ENCODE data around the gene NCAPG2.

DNA sequence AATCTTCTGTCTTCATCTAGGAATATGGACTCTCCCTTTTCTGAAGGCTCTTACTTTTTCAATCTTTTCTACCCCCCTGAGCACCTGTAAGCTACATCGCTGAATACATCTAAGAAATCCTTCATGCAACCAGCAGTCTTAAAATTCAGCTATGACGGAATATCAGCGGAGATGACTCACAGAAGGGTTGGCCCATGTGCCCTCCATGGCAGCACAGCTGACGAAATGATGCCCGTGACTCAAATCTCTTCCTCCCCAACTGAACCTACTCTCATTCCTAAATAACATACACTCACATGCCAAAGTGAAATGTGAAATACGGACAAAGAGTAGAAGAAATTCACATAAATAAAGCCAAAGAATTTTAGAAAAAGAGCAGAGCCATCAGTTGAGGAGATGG lies 30.3 kb upstream of the NCAPG2 start:
- TF ChIP-seq, protein P1, sequence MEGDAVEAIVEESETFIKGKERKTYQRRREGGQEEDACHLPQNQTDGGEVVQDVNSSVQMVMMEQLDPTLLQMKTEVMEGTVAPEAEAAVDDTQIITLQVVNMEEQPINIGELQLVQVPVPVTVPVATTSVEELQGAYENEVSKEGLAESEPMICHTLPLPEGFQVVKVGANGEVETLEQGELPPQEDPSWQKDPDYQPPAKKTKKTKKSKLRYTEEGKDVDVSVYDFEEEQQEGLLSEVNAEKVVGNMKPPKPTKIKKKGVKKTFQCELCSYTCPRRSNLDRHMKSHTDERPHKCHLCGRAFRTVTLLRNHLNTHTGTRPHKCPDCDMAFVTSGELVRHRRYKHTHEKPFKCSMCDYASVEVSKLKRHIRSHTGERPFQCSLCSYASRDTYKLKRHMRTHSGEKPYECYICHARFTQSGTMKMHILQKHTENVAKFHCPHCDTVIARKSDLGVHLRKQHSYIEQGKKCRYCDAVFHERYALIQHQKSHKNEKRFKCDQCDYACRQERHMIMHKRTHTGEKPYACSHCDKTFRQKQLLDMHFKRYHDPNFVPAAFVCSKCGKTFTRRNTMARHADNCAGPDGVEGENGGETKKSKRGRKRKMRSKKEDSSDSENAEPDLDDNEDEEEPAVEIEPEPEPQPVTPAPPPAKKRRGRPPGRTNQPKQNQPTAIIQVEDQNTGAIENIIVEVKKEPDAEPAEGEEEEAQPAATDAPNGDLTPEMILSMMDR (conservative IDR thresholded peaks at IDR 0.05; ENCODE audit: low read depth in 2 of 2): no peak
- no peak for TF ChIP-seq EZH2 (IDR thresholded peaks at IDR 0.05; ENCODE audit: low read depth, unreplicated experiment)
- no peak for TF ChIP-seq STAT1 (IDR thresholded peaks at IDR 0.05; ENCODE audit: unreplicated experiment)
- no peak for TF ChIP-seq POLR2AphosphoS5 (IDR thresholded peaks at IDR 0.05; ENCODE audit: low read depth)
- TF ChIP-seq, protein P2, sequence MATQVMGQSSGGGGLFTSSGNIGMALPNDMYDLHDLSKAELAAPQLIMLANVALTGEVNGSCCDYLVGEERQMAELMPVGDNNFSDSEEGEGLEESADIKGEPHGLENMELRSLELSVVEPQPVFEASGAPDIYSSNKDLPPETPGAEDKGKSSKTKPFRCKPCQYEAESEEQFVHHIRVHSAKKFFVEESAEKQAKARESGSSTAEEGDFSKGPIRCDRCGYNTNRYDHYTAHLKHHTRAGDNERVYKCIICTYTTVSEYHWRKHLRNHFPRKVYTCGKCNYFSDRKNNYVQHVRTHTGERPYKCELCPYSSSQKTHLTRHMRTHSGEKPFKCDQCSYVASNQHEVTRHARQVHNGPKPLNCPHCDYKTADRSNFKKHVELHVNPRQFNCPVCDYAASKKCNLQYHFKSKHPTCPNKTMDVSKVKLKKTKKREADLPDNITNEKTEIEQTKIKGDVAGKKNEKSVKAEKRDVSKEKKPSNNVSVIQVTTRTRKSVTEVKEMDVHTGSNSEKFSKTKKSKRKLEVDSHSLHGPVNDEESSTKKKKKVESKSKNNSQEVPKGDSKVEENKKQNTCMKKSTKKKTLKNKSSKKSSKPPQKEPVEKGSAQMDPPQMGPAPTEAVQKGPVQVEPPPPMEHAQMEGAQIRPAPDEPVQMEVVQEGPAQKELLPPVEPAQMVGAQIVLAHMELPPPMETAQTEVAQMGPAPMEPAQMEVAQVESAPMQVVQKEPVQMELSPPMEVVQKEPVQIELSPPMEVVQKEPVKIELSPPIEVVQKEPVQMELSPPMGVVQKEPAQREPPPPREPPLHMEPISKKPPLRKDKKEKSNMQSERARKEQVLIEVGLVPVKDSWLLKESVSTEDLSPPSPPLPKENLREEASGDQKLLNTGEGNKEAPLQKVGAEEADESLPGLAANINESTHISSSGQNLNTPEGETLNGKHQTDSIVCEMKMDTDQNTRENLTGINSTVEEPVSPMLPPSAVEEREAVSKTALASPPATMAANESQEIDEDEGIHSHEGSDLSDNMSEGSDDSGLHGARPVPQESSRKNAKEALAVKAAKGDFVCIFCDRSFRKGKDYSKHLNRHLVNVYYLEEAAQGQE (IDR thresholded peaks at IDR 0.05; ENCODE audit: unreplicated experiment): no peak
- no peak for TF ChIP-seq JUNB (IDR thresholded peaks at IDR 0.05; ENCODE audit: unreplicated experiment)
- no peak for TF ChIP-seq ZNF331 (CRISPR knock-in tag; IDR thresholded peaks at IDR 0.05; ENCODE audit: low read depth)
- no peak for TF ChIP-seq CREB1 (CRISPR knock-in tag; IDR thresholded peaks at IDR 0.05; ENCODE audit: low read depth)
- no peak for TF ChIP-seq EZH2phosphoT487 (IDR thresholded peaks at IDR 0.05; ENCODE audit: unreplicated experiment)
- no peak for TF ChIP-seq NANOG (IDR thresholded peaks at IDR 0.05; ENCODE audit: borderline replicate concordance)
- TF ChIP-seq, protein P3, sequence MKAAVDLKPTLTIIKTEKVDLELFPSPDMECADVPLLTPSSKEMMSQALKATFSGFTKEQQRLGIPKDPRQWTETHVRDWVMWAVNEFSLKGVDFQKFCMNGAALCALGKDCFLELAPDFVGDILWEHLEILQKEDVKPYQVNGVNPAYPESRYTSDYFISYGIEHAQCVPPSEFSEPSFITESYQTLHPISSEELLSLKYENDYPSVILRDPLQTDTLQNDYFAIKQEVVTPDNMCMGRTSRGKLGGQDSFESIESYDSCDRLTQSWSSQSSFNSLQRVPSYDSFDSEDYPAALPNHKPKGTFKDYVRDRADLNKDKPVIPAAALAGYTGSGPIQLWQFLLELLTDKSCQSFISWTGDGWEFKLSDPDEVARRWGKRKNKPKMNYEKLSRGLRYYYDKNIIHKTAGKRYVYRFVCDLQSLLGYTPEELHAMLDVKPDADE (IDR thresholded peaks at IDR 0.05): no peak
- no peak for TF ChIP-seq ZNF114 (CRISPR knock-in tag; IDR thresholded peaks at IDR 0.05)

Data from GM23338 (cell line).